ENCODE data around the gene NPRL2.

- TF ChIP-seq POLR2A (IDR thresholded peaks at IDR 0.05) (no peak), POLR2AphosphoS5 (IDR thresholded peaks at IDR 0.05) (no peak), CTCF (IDR thresholded peaks at IDR 0.05) (no peak)
Observed at GRCh38 chr3:50389414-50389767, 38.8 kb upstream of the NPRL2 start.

Measured in prostate gland (tissue), 2 donors.